OCI-LY3 (cell line): ENCODE data around the gene TALDO1.

Source experiments
- EZH2phosphoT487 ChIP-seq: fragments of 200-600 bp; shearing (Covaris generic); IDR thresholded peaks from 2 replicates; pipeline ENCODE4 v1.6.1; 2018; ENCODE audit warnings: antibody characterized with exemption, mixed run types, low read depth
- TF ChIP-seq, protein P1 (sequence below): fragments of 200-600, 300-600 bp; sonication (generic); IDR thresholded peaks from 2 replicates; pipeline ENCODE4 v1.5.1; 2014; ENCODE audit warnings: antibody characterized with exemption, low read length, low read depth

DNA sequence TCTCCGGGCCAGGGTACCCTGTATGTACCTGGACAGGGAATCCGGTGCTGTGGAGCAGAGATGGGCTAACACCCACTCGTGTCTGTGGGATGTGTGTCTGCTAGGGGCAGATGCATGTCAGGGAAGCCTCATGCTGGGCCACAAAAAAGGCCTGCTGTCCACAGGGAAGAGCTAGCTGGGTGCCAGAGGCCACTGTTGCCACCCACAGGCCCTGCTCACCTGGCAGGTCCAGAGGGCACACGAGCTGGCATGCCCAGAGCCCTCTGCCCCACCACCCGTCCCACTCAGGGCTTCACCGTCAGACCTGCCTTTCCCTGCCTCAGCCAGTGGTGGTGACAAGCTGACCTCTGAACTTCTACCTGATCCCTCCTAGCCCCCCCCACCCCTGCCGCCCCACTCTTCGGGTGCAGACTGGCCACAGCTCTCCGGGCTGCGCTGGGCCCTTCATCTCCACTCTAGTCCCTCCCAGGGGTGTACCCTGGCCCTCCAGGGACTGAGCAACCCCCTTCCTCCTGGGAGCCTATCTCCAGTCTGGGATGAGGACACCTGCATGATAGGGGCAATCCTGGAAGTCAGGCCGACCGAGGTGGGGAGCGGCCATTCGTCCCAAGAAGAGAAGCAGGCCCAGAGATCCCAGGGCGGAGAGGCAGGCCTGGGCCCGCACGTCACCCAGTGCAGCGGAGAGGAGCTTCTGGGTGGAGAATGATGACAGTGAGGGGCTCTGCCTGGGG, 49.5 kb downstream of the TALDO1 start:
- TF ChIP-seq EZH2phosphoT487: no peak
- TF ChIP-seq, protein P1, sequence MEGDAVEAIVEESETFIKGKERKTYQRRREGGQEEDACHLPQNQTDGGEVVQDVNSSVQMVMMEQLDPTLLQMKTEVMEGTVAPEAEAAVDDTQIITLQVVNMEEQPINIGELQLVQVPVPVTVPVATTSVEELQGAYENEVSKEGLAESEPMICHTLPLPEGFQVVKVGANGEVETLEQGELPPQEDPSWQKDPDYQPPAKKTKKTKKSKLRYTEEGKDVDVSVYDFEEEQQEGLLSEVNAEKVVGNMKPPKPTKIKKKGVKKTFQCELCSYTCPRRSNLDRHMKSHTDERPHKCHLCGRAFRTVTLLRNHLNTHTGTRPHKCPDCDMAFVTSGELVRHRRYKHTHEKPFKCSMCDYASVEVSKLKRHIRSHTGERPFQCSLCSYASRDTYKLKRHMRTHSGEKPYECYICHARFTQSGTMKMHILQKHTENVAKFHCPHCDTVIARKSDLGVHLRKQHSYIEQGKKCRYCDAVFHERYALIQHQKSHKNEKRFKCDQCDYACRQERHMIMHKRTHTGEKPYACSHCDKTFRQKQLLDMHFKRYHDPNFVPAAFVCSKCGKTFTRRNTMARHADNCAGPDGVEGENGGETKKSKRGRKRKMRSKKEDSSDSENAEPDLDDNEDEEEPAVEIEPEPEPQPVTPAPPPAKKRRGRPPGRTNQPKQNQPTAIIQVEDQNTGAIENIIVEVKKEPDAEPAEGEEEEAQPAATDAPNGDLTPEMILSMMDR: no peak
